GM12892 (cell line): ENCODE measurements around the gene CDH11.

Source experiments
- POLR2A ChIP-seq: IDR thresholded peaks from 2 replicates; pipeline ENCODE4 v1.6.1; 2011; ENCODE audit warnings: low read depth, low read length, control low read depth
- POLR2AphosphoS5 ChIP-seq: IDR thresholded peaks from 2 replicates; pipeline ENCODE4 v1.6.1; 2011; ENCODE audit warnings: low read depth, low read length, control low read depth
- TAF1 ChIP-seq: IDR thresholded peaks from 2 replicates; pipeline ENCODE4 v1.6.1; 2011; ENCODE audit warnings: low read depth, mild to moderate bottlenecking, control low read depth, low read length, borderline replicate concordance

- no peak for TF ChIP-seq POLR2AphosphoS5
- no peak for TF ChIP-seq POLR2A
- no peak for TF ChIP-seq TAF1
Observed at GRCh38 chr16:65117811-65118448, 3.9 kb downstream of the CDH11 start.
